DOHH2 (cell line): ENCODE data around the gene SNTA1.
"Not testable (repeated sequence)": the region's sequence is repeated elsewhere in the genome, so short reads cannot be mapped to it uniquely, and the experiment has no call there.

ENCODE experiments used
- H3F3A ChIP-seq: fragments of 200-600 bp; sonication (generic), shearing (Covaris generic); 2 replicates; pipeline ENCODE4 v1.6.0; 2016; ENCODE audit warnings: antibody characterized with exemption, mild to moderate bottlenecking; ENCODE audit not compliant: control insufficient read depth, insufficient read depth
- H3K27ac ChIP-seq: fragments of 200-600 bp; sonication (generic); 2 replicates; pipeline ENCODE4 v1.5.1; 2014; ENCODE audit warnings: low read depth, mild to moderate bottlenecking, low read length, moderate library complexity
- H3K27me3 ChIP-seq: fragments of 200-600 bp; sonication (generic); 2 replicates; pipeline ENCODE4 v1.6.1; 2014; ENCODE audit warnings: mild to moderate bottlenecking, low read length, mixed read lengths; ENCODE audit not compliant: control insufficient read depth
- H3K36me3 ChIP-seq: fragments of 200-600 bp; sonication (generic); 2 replicates; pipeline ENCODE4 v1.6.1; 2014; ENCODE audit warnings: mild to moderate bottlenecking, low read length, moderate library complexity, mixed read lengths; ENCODE audit not compliant: control insufficient read depth
- H3K4me1 ChIP-seq: fragments of 200-600 bp; sonication (generic); 2 replicates; pipeline ENCODE4 v1.6.1; 2014; ENCODE audit warnings: mild to moderate bottlenecking, low read length, mixed read lengths; ENCODE audit not compliant: control insufficient read depth
- H3K4me2 ChIP-seq: fragments of 200-600 bp; sonication (generic); 2 replicates; pipeline ENCODE4 v1.6.0; 2014; ENCODE audit warnings: mild to moderate bottlenecking, low read length, moderate library complexity
- H3K4me3 ChIP-seq: fragments of 200-600 bp; sonication (generic); 2 replicates; pipeline ENCODE4 v1.5.1; 2014; ENCODE audit warnings: mild to moderate bottlenecking, low read length, mixed read lengths
- H3K79me2 ChIP-seq: fragments of 200-600 bp; sonication (generic); 2 replicates; pipeline ENCODE4 v1.6.1; 2014; ENCODE audit warnings: mild to moderate bottlenecking, low read length, mixed read lengths; ENCODE audit not compliant: control insufficient read depth
- H3K9me2 ChIP-seq: fragments of 200-600 bp; sonication (generic); replicated peaks from 2 replicates; pipeline ENCODE4 v1.6.1; 2014; ENCODE audit warnings: mild to moderate bottlenecking, low read length, mixed read lengths; ENCODE audit not compliant: control insufficient read depth
- H3K9me3 ChIP-seq: fragments of 200-600 bp; sonication (generic); 2 replicates; pipeline ENCODE4 v1.6.1; 2014; ENCODE audit warnings: antibody characterized with exemption, low read length, mixed read lengths; ENCODE audit not compliant: control insufficient read depth, insufficient read depth
- H4K20me1 ChIP-seq: fragments of 200-600 bp; sonication (generic); 2 replicates; pipeline ENCODE4 v1.6.0; 2014; ENCODE audit warnings: low read depth, mild to moderate bottlenecking, antibody characterized with exemption, low read length, moderate library complexity; ENCODE audit not compliant: control insufficient read depth, insufficient read depth
- CTCF ChIP-seq: fragments of 200-600 bp; sonication (generic); IDR thresholded peaks from one replicate; pipeline ENCODE4 v1.5.1; 2014; ENCODE audit warnings: antibody characterized with exemption, mild to moderate bottlenecking, low read depth, low read length; ENCODE audit not compliant: poor library complexity, severe bottlenecking
- EZH2phosphoT487 ChIP-seq: fragments of 200-600 bp; sonication (generic); IDR thresholded peaks from 2 replicates; pipeline ENCODE4 v1.6.1; 2017; ENCODE audit warnings: borderline replicate concordance, mild to moderate bottlenecking, antibody characterized with exemption, low read length, moderate library complexity, mixed read lengths

The SNTA1 gene

GRCh38 chr20:33391722-33392415 lies 51.7 kb downstream of the SNTA1 start:
- Histone ChIP-seq H3K79me2 (peaks cover 21% of the 10 kb centered on the region), H3K27me3 (no peaks in the 10 kb centered on the region), H4K20me1 (no peaks in the 10 kb centered on the region; the same call in 1 of the 2 replicates), H3K4me1 (no peaks in the 10 kb centered on the region), H3K4me2 (no peak overlapping the region), H3F3A (no peaks in the 10 kb centered on the region), H3K36me3 (peaks cover 68% of the 10 kb centered on the region), H3K4me3 (no peak overlapping the region), H3K27ac (no peak overlapping the region), H3K9me3 (no peaks in the 10 kb centered on the region), H3K9me2 (no peaks in the 10 kb centered on the region)
- no peak for TF ChIP-seq CTCF
- TF ChIP-seq EZH2phosphoT487 = no peak

GRCh38 chr20:33389326-33389725 lies 54.2 kb downstream of the SNTA1 start:
- not testable (repeated sequence) for H3K9me3 ChIP-seq, H3K79me2 ChIP-seq, H3K9me2 ChIP-seq, H3K4me3 ChIP-seq, H3K4me2 ChIP-seq, H3K27ac ChIP-seq, H4K20me1 ChIP-seq, H3F3A ChIP-seq, H3K4me1 ChIP-seq, H3K27me3 ChIP-seq
- H3K36me3 ChIP-seq = peaks cover 66% of the 10 kb centered on the region

- H3K4me2 ChIP-seq = no peak overlapping the region
- no peaks in the 10 kb centered on the region; the same call in 1 of the 2 replicates for H4K20me1 ChIP-seq
- H3K9me2 ChIP-seq = no peaks in the 10 kb centered on the region
- no peaks in the 10 kb centered on the region for H3F3A ChIP-seq
- H3K36me3 ChIP-seq = peaks cover 63% of the 10 kb centered on the region
- H3K27me3 ChIP-seq = no peaks in the 10 kb centered on the region
- no peak overlapping the region for H3K27ac ChIP-seq
- TF ChIP-seq CTCF (no peak), EZH2phosphoT487 (no peak)
- H3K4me3 ChIP-seq = no peak overlapping the region
- no peaks in the 10 kb centered on the region for H3K4me1 ChIP-seq
- no peaks in the 10 kb centered on the region for H3K9me3 ChIP-seq
- no peaks in the 10 kb centered on the region for H3K79me2 ChIP-seq
Observed at GRCh38 chr20:33388268-33388667, 55.3 kb downstream of the SNTA1 start.

GRCh38 chr20:33387177-33387576 lies 56.4 kb downstream of the SNTA1 start:
- Histone ChIP-seq H3K27ac (no peak overlapping the region), H3K36me3 (peaks cover 54% of the 10 kb centered on the region), H3K9me3 (no peaks in the 10 kb centered on the region), H3K79me2 (no peaks in the 10 kb centered on the region), H3K4me1 (no peaks in the 10 kb centered on the region), H3K4me3 (no peak overlapping the region), H3K4me2 (no peak overlapping the region), H4K20me1 (no peaks in the 10 kb centered on the region), H3K27me3 (no peaks in the 10 kb centered on the region), H3F3A (no peaks in the 10 kb centered on the region), H3K9me2 (no peaks in the 10 kb centered on the region)
- TF ChIP-seq CTCF (no peak), EZH2phosphoT487 (no peak)
